HL-60/S4 treated with phorbol 12-myristate 13-acetate at 8.2 ng/mL for 4 days and 3 days (cell line): ENCODE measurements around the gene ADAM21.
"Not testable (repeated sequence)": the region's sequence is repeated elsewhere in the genome, so short reads cannot be mapped to it uniquely, and the experiment has no call there.

Experiments
- in situ Hi-C: fragments of 300-500 bp; cut with MboI; formaldehyde crosslinking; loops from 2 replicates; pipeline ENCODE4 v1.15.0; 2022; ENCODE audit warnings: low sequenced_read_pairs

ADAM21 gene

DNA sequence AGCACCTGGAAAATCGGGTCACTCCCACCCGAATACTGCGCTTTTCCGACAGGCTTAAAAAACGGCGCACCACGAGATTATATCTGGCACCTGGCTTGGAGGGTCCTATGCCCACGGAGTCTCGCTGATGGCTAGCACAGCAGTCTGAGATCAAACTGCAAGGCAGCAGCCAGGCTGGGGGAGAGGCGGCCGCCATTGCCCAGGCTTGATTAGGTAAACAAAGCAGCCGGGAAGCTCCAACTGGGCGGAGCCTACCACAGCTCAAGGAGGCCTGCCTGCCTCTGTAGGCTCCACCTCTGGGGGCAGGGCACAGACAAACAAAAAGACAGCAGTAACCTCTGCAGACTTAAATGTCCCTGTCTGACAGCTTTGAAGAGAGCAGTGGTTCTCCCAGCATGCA lies 23.5 kb downstream of the ADAM21 start:
- in situ Hi-C loops: not testable (repeated sequence)

DNA sequence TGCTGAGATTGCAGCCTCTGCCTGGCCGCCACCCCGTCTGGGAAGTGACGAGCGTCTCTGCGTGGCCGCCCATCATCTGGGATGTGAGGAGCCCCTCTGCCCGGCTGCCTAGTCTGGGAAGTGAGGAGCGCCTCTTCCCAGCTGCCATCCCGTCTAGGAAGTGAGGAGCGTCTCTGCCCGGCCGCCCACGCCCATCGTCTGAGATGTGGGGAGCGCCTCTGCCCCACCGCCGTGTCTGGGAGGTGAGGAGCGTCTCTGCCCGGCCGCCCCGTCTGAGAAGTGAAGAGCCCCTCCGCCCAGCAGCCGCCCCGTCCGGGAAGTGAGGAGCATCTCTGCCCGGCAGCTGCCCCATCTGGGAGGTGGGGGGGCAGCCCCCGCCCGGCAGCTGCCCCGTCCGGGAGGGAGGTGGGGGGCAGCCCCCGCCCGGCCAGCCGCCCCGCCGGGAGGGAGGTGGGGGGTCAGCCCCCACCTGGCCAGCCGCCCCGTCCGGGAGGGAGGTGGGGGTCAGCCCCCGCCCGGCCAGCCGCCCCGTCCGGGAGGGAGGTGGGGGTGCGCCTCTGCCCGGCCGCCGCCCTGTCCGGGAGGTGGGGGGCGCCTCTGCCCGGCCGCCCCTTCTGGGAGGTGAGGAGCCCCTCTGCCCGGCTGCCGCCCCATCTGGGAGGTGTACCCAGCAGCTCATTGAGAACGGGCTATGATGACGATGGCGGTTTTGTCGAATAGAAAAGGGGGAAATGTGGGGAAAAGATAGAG lies 25.6 kb downstream of the ADAM21 start:
- in situ Hi-C loops: not testable (repeated sequence)

DNA sequence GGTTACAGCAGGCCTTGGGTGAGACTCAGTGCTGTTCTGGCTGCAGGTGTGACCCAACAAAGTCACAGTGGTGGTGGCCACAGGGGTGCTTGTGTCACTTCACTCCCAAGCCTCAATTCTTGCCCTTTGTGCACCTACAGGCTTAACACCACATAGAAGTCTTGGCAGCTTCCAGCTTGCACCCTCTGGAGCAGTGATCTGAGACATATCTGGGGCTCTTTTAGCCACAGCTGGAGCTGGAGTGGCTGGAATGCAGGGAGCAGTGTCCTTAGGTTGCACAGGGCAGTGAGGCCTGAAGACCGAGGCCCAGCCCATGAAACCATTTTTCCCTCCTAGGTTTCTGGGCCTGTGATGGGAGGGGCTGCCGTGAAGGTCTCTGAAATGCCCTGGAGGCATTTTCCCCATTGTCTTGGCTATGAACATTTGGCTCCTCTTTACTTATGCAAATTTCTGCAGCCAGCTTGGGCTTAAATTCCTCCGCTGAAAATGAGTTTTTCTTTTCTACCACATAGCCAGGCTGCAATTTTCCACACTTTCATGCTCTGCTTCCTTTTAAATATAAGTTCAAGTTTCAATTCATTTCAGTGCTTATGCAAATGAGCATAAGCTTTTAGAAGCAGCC lies 37.7 kb downstream of the ADAM21 start:
- in situ Hi-C loops: no loop called here

DNA sequence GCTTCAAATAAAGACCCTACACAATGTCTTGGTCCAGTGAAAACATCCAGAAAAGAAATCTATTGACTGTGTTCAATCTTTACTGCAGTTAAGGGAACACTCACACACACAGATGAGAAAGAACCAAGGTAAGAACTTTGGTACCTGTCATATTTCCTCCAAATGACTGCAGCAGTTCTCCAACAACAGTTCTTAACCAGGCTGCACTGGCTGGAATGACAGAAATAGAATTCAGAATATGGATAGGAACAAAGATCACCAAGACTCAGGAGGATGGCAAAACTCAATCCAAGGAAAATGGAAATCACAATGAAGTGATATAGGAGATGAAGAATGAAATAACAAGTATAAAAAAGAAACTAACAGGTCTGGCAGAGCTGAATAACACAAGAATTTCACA lies 46.2 kb downstream of the ADAM21 start:
- in situ Hi-C loops: no loop called here
